Liver (tissue), 3 donors: ENCODE measurements around the gene LHX8.

Experiments
- EGR1 ChIP-seq, 2 donors: IDR thresholded peaks; 2 replicates each; pipeline ENCODE4 v1.6.1; 2016 to 2018; ENCODE audit warnings: antibody characterized with exemption in 2 of 2, low read depth in 2 of 2
- GABPA ChIP-seq, 2 donors: IDR thresholded peaks in 1 of 2; conservative IDR thresholded peaks in 1 of 2; 2 replicates each; pipeline ENCODE4 v1.6.1; 2016; ENCODE audit warnings: antibody characterized with exemption in 2 of 2, mild to moderate bottlenecking in 1 of 2, moderate library complexity in 1 of 2
- RAD21 ChIP-seq, 2 donors: IDR thresholded peaks; 2 replicates each; pipeline ENCODE4 v1.6.1; 2016; ENCODE audit warnings: antibody characterized with exemption in 2 of 2, mild to moderate bottlenecking in 2 of 2
- YY1 ChIP-seq: IDR thresholded peaks from 2 replicates; pipeline ENCODE4 v1.6.1; 2016; ENCODE audit warnings: antibody characterized with exemption, mild to moderate bottlenecking
- TF ChIP-seq, protein P1 (sequence below): fragments of 150-350 bp; IDR thresholded peaks from 2 replicates; pipeline ENCODE4 v1.5.1; 2017; ENCODE audit warnings: improper control_type of control experiment, low read depth, low read length; ENCODE audit not compliant: missing input control
- TF ChIP-seq, protein P2 (sequence below): IDR thresholded peaks from 2 replicates; pipeline ENCODE4 v1.6.1; 2016; ENCODE audit warnings: antibody characterized with exemption
- TF ChIP-seq, protein P3 (sequence below): IDR thresholded peaks from 2 replicates; pipeline ENCODE4 v1.6.1; 2016; ENCODE audit warnings: antibody characterized with exemption, mild to moderate bottlenecking
- TF ChIP-seq, protein P4 (sequence below): IDR thresholded peaks from 2 replicates; pipeline ENCODE4 v1.6.1; 2016; ENCODE audit warnings: antibody characterized with exemption
- donor health status: healthy.
- donor health status: healthy.

DNA sequence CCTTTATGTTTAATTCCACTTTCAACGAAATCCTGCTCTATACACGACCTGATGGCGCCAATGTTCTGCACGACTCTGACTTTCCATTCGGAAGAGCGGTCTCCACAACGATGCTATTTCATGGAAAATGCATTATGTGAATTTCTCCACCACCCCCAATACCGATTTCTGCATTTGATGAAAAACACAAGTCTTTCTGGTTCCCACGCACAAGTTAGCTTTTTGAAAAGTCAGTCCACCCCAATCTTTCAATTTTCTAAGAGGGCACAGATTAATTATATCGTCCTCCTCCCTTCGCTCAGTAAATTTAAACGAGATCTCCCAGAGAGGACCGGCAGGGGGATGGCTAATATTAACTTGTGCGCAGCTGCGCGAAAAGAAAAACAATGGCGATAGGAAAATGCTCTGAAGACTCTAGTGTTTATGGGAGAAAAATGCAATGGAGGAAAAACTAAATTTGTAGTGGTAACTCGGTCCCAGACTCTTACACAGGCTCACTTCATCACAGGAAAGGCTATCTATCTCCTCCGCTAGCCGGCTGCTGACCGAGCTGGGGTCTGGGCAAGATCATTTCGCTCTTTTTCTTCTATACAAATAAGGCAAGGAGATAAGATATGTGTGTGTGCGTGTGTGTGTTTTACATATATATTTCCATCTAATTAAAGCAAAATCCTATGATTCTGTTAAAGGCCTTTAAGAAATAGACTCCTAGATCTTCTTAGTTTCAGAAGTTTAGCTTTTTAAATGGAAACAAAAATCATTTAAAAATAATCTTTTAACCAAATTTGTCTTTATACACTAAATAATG lies 1.2 kb upstream of the LHX8 start:
- TF ChIP-seq, protein P1, sequence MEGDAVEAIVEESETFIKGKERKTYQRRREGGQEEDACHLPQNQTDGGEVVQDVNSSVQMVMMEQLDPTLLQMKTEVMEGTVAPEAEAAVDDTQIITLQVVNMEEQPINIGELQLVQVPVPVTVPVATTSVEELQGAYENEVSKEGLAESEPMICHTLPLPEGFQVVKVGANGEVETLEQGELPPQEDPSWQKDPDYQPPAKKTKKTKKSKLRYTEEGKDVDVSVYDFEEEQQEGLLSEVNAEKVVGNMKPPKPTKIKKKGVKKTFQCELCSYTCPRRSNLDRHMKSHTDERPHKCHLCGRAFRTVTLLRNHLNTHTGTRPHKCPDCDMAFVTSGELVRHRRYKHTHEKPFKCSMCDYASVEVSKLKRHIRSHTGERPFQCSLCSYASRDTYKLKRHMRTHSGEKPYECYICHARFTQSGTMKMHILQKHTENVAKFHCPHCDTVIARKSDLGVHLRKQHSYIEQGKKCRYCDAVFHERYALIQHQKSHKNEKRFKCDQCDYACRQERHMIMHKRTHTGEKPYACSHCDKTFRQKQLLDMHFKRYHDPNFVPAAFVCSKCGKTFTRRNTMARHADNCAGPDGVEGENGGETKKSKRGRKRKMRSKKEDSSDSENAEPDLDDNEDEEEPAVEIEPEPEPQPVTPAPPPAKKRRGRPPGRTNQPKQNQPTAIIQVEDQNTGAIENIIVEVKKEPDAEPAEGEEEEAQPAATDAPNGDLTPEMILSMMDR, result no peak
- TF ChIP-seq GABPA (IDR thresholded peaks at IDR 0.05 in 1 of 2, conservative IDR thresholded peaks at IDR 0.05 in 1 of 2) (no peak), YY1 (no peak), RAD21 (IDR thresholded peaks at IDR 0.05) (no peak), EGR1 (IDR thresholded peaks at IDR 0.05; ENCODE audit: low read depth in 2 of 2) (no peak)
- TF ChIP-seq, protein P2, sequence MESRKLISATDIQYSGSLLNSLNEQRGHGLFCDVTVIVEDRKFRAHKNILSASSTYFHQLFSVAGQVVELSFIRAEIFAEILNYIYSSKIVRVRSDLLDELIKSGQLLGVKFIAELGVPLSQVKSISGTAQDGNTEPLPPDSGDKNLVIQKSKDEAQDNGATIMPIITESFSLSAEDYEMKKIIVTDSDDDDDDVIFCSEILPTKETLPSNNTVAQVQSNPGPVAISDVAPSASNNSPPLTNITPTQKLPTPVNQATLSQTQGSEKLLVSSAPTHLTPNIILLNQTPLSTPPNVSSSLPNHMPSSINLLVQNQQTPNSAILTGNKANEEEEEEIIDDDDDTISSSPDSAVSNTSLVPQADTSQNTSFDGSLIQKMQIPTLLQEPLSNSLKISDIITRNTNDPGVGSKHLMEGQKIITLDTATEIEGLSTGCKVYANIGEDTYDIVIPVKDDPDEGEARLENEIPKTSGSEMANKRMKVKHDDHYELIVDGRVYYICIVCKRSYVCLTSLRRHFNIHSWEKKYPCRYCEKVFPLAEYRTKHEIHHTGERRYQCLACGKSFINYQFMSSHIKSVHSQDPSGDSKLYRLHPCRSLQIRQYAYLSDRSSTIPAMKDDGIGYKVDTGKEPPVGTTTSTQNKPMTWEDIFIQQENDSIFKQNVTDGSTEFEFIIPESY, result no peak
- TF ChIP-seq, protein P3, sequence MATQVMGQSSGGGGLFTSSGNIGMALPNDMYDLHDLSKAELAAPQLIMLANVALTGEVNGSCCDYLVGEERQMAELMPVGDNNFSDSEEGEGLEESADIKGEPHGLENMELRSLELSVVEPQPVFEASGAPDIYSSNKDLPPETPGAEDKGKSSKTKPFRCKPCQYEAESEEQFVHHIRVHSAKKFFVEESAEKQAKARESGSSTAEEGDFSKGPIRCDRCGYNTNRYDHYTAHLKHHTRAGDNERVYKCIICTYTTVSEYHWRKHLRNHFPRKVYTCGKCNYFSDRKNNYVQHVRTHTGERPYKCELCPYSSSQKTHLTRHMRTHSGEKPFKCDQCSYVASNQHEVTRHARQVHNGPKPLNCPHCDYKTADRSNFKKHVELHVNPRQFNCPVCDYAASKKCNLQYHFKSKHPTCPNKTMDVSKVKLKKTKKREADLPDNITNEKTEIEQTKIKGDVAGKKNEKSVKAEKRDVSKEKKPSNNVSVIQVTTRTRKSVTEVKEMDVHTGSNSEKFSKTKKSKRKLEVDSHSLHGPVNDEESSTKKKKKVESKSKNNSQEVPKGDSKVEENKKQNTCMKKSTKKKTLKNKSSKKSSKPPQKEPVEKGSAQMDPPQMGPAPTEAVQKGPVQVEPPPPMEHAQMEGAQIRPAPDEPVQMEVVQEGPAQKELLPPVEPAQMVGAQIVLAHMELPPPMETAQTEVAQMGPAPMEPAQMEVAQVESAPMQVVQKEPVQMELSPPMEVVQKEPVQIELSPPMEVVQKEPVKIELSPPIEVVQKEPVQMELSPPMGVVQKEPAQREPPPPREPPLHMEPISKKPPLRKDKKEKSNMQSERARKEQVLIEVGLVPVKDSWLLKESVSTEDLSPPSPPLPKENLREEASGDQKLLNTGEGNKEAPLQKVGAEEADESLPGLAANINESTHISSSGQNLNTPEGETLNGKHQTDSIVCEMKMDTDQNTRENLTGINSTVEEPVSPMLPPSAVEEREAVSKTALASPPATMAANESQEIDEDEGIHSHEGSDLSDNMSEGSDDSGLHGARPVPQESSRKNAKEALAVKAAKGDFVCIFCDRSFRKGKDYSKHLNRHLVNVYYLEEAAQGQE, result no peak
- TF ChIP-seq, protein P4, sequence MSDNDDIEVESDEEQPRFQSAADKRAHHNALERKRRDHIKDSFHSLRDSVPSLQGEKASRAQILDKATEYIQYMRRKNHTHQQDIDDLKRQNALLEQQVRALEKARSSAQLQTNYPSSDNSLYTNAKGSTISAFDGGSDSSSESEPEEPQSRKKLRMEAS, result no peak
